Brain pericyte (primary cell): Measurements from ENCODE around the gene RPS14.
"Not testable (repeated sequence)": the region's sequence is repeated elsewhere in the genome, so short reads cannot be mapped to it uniquely, and the experiment has no call there.

Experiments
- DNase-seq: peaks from one replicate; pipeline ENCODE4 v3.0.0-alpha.2; 2012; ENCODE audit warnings: low read depth, low spot score

RPS14 gene

DNA sequence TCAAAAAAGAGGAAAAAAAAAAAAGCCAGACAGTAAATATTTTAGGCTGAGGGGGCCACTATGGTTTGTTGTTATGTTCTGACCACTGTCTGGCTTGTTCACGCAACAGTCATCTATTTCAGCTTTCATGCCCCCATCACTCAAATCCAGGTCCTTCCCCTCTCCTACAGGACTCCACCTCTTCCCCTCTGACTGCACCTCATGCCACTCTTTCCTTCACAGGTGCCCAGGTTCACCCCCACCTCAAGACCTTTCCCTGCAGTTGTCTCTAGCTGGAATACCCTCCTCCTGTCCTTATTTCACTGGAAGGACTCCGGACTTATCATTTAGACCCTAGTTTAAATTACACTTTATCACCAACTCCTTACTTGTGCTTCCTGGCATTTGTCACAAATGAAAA lies 3.5 kb downstream of the RPS14 start:
- no peak for DNase-seq

DNA sequence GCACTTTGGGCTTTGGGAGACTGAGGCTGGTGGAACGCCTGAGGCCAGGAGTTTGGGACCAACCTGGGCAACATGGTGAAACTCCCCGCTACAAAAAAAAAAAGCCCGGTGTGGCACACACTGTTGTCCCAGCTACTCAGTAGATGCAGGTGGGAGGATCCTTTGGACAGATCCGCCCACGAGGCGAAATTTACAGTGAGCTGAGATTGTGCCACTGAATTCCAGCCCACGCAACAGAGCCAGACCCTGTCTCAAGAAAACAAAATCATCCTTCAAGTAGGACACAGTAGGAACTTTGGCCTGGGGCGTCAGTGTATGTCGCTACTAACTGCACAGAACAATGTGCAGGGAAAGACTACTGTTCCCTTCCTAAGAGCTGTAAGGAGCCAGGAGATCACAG lies 4.8 kb downstream of the RPS14 start:
- no peak for DNase-seq

DNA sequence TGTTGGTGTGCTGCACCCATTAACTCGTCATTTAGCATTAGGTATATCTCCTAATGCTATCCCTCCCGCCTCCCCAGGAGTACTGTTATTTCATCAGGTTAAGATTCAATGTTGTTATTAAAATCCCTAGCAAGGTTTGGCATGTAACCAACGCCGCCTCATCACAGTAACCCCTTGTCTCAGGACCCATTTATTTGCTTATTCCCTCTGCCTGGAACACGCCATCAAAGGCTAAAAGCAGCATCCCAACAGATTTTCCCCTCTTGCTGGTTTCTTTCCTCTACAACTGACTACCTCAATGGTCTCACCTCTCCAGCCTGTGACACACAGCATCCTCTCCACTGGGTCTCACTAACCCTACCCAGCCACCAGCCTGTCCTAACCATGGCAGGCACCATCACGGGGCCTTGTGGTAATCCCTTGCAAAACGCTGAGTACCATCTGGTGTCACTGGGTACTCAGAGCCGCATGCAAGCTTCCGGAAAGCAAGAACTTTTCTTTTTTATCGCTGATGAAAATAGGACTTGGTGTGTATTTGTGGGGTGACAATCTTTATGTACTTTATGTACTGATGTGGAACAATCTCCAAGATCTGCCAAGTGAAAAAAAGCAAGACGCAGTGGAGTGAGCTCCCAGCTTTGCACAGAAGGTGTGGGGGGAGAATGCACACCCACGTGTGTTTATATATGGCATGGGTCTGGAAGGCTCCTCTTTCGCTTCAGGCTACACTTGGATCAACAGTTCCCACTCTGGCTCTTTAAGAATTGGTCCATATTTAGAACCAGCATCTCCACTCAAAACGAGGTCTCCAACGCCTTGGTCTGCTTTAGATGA lies 6.1 kb downstream of the RPS14 start:
- no peak for DNase-seq

DNA sequence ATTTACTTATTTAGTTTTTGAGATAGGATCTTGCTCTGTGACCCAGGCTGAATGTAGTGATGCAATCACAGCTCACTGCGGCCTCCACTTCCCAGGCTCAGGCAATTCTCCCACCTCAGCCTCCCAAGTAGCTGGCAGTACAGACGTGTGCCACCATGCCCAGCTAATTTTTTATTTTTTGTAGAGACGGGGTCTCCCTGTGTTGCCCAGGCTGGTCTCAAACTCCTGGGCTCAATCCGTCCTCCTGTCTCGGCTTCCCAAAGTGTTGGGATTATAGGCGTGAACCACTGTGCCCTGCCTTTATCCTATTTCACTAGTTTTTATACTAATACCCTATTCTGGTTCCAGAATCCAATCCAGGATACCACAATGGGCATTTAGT lies 6.8 kb downstream of the RPS14 start:
- DNase-seq: no peak

DNA sequence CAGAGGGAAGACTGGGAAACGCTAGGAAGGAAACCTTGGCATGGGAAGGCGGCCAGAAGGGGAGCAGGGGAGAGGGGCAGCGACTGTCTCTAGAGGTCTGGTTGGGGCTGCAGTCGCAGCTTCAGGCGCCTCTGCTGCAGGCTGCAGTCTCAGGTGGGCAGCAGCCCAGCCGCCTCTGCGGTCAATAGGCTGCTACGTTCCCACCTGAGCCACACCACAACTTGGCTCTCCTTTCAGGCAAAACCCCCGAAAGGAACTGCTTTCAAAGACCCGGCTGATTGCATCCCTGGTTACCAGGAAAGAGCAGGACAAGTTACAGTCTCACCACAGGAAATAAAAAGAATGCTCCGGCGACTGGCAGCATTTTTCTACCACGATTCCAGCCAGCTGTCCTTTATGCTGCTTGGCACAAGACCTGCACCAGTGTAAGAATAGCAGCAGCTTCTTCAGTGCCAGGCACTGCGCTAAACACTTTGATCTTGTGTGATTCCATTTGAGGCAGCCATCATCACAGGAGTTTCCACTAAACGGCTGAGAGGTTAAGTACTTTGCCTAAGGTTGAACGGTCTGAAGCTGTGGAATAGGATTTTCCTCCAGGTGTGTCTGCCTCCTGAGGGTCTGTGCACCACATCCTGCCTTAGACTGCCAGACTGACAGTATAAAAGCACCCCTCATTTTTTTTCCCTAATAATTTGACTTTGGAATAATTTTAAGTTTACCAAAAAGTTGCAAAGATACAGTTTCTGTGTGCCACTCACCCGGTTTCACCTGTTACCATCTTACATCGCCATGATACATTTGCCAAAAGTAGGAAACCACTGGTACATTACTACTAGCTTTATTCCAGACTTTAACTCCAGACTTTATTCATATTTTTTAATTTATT lies 7.5 kb downstream of the RPS14 start:
- no peak for DNase-seq

DNA sequence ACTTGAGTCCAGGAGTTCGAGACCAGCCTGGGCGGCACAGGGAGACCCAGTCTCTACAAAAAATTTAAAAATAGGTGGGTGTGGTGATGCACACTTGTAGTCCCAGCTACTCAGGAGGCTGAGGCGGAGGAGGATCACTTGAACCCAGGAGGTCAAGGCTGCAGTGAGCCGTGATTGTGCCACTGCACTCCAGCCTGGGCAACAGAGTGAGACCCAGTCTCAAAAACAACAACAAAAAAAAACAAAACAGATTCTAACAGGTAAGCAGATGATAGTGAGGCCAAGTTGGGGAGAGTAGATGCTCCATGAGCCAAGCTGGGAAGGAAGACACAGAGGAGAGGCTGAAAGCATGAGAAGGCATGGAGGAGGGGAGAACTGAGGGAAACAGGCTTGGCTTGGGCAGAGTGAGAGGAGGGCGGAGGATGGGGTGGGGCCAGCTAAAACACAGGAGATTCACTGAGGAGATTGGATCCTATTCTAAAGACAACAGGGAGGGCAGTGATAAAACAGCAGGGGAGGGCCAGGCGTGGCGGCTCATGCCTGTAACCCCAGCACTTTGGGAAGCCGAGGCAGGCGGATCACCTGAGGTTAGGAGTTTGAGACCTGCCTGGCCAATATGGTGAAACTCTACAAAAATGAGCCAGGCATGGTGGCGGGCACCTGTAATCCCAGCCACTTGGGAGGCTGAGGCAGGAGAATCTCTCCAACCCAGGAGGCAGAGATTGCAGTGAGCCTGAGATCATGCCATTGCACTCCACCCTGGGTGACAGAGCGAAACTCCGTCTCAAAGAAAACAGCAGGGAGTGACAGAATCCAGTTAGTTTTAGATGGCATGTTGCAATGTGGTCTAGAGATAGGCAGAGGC lies 8.4 kb downstream of the RPS14 start:
- DNase-seq: no peak

DNA sequence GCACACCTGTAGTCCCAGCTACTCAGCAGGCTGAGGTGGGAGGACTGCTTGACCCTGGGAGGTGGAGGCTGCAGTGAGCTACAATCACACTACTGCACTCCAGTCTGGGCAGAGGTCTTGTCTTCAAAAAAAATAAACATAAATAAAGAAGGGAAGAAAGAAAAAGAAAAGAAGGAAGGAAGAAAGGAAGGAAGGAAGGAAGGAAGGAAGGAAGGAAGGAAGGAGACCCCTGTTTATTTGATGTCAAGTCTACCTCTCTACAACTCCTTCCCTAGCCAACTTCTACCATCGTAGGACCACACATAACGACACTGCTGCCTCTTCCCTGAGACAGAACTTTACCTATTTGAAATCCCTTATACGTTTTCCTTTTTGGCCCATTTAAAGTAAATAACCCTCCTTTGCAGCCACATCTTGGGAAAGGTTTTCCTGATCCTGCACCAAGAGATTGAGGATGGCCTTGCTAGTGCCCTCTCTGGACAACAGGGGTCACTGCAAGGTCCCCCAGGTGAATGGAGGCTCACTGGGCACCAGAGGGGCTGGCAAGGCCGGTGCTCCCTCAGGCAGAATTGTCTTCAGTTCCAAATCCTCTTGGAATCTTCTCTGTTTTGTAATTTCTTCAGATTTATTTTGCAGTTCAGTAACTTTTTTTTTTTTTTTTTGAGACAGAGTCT lies 10.5 kb downstream of the RPS14 start:
- no peak for DNase-seq

DNA sequence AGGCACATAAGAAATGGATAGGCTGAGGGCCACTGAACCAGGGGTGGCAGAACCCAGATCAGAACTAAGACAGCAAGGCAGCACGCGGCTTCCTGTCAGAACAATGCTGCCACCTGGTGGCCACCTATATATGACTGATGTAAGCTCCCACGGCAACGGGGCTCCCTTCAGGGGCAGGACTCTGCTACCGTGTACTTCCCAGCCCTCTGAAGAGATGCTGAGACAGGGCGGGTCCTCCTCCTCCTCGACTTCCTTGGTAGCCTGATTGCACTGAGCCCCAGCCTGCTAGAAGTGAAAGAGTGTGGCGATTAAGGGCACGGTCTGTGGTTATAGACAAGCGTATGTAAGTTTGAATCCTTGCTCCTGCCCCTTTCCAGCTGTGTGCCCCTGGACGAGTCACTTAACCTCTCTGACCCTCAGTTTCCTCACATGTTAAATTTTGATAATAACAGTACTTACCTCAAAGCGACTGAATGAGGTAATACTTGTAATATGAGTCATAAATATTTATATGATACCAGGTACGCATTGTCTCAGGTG lies 13.3 kb downstream of the RPS14 start:
- peak; percentile 56 for DNase-seq

DNA sequence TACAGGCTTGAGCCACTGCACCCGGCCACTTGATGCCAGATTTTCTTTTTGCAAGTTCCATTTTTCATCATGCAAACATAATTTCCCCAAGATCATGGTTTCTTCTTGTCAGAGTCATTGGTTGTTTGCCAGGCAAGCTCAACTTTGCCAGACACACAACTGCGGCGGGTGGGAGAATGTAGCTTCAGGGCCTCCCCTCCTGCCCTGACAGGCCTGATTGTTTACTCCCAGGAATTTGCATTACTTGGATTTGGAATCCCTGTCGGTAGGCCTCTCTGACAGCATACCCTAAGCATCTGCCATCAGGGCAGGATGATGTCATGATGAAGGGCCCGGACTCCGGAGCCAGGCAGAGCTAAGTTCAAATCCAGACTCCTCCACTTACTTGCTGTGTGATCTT lies 15.1 kb downstream of the RPS14 start:
- DNase-seq: no peak

DNA sequence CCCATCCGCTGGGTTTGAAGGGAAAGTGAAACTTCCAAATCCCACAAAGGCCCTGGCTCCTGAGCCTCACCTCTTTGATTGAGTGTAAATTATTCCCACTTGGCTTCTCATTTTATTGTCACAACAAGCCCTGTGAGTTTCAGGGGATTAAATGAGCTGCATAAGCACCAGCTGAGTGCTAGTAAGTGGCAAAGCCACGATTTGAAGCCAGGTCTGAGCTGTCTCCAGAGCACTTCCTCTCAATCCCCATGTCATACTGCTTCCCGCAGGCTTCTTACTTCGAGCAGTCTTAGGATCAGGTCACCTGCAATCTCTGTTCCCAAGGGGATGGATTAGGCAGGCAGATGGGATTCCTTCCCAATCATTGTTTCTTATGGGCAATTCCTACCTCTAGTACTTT lies 18.0 kb downstream of the RPS14 start:
- DNase-seq: no peak

DNA sequence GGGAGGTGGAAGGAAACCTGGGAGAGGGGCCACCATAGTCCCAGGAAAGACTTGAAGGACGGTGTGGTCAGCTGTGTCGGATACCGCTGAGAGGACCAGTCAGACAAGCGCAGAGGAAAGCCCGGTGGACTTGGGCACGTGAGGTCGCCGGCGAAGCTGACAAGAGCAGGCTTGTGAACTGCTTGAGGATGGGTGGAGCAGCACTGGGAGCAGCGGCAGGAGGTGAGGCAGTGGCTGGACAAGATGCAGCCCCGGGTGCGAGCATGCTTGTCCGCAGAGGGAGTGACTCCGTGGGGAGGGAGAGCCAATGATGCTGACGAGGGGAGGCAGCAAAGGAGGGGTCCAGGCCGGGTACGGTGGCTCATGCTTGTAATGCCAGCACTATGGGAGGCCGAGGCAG lies 18.5 kb downstream of the RPS14 start:
- no peak for DNase-seq

DNA sequence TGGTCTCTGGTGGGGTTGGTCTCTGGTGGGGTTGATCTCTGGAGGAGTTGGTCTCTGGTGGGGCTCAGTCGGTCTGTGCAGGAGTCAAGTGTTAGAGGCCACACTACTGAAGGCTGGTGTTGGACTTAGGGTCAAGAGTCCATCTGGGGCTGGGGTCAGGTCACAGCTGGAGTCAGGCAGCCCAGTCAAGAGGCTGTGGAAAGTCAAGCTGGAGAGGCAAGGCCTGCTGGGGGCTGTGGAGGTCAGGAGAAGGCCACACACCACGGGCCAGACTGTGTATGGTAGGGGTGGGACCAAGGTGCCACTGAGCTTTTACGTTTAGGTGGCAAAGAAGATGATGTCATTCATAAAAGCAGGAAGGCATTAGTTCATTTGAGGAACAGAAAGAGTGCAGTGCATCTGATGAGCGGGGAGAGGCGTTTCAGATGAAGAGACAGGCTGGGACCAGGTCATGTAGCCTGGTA lies 20.1 kb downstream of the RPS14 start:
- DNase-seq: no peak

DNA sequence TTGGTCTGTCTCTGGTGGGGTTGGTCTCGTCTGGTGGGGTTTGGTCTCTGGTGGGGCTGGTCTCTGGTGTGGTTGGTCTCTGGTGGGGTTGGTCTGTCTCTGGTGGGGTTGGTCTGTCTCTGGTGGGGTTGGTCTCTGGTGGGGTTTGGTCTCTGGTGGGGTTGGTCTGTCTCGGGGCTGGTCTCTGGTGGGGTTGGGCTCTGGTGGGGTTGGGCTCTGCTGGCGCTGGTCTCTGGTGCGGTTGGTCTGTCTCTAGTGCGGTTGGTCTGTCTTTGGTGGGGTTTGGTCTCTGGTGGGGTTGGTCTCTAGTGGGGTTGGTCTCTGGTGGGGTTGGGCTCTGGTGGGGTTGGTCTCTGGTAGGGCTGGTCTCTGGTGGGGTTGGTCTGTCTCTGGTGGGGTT lies 20.6 kb downstream of the RPS14 start:
- no peak for DNase-seq

DNA sequence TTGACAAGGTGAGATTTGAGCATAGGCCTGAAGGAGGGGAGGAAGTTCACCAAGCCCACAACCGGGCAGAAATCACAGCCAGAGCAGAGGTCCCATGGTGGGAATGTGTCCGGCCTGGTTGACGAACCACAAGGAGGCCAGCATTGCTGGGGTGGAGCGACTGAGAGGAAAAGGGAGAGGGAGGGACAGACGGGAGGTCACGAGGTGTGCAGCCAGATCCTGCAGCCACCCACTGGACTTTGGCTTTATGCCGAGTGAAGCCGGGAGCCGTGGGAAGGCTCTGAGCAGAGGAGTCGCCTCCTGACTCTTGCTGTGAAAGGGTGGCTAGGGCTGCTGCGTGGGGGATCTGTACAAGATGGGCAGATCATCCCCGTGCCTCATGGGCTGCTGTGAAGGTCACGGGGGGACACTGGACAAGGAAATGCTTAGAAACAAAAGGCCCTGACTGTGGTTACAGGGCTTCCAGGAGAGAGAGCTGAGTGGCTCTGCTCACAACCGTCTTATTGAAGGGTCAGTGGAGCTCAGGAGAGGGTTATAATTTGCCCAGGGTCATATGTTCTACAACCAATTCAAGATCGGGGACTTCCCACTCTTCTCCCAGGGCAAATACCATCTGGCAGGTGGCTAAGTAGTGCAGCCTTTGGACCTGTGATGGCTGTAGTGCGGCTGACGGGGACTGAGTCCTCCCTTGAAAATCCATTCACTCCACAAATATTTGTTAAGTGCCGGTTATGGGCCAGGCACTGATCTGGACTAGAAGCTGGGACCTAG lies 21.2 kb downstream of the RPS14 start:
- peak; percentile 43 for DNase-seq

DNA sequence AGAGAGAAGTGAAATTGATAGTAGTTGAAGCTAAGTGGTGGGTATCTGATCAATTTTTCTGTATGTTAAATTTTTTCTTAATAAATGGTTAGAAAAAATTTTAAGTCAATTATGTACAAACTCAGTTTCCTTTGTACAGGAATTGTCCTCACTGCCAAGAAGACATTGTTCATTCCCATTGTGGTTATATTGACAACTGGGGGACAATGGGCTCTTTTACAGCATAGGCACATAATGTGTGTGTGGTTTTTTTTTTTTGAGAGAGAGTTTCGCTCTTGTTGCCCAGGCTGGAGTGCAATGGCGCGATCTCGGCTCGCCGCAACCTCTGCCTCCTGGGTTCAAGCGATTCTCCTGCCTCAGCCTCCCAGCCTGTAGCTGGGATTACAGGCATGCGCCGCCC lies 23.4 kb downstream of the RPS14 start:
- not testable (repeated sequence) for DNase-seq

DNA sequence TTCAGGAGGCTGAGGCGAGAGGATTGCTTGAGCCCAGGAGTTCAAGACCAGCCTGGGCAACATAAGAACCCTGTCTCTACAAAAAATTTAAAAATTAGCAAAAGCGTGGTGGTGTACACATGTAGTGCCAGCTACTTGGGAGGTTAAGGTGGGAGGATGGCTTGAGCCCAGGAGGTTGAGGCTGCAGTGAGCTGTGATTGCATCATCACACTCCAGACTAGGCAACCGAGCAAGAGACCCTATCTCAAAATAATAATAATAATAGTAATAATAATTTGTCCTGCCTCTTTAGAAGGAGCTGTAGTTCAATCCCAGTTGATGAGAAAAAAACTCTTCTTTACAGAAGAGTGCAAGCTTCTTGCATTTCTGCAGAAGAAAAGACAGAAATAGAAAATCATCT lies 26.8 kb downstream of the RPS14 start:
- DNase-seq: no peak

DNA sequence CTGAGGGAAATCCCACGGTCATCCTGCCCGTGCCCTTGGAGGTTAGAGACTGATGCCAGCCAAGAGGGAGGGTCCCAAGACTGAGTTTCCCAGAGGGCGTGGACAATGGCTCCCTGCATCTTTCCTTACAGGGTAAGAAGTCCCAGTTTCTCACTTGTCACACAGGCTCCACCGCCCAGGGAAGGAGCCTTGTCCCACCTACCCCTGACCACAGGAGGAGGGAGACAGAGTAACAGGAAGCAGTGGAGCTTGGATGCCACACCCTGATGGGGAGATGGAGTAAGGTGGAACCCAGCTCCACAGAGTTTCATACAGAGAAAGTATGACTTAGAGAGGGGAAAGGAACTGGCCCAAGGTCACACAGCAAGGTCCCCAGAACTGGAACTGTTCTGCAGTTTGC lies 27.5 kb downstream of the RPS14 start:
- DNase-seq: no peak

DNA sequence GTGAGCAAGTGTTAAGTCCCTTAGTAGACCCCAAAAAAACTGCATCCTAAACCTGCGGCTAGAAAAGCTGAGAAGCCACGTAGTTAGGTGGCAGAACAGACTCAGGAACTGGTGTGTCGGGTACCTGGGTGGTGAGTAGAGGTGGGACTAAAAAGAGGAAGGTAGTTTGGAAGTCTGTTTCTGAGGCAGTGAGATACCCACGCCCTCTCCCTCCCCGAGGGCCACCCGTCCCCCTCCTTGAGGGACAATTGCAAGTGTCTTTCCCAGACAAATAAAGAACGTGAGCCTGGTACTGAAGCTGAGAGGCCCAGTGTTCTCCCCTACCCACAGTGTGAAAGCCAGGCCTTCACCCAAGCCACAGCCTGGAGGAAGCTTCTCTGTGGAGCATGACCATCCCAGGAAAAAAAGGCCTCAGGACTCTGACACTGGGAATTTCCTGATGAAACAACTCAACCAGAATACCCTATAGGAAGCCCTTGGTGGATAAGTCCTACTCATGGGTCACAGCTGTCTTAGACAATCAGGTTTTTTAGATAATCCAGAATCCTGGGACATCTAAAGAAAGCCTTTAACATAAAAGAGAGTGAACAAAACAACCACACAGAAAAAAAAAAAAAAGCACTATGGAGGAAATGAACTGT lies 29.8 kb downstream of the RPS14 start:
- DNase-seq: no peak

DNA sequence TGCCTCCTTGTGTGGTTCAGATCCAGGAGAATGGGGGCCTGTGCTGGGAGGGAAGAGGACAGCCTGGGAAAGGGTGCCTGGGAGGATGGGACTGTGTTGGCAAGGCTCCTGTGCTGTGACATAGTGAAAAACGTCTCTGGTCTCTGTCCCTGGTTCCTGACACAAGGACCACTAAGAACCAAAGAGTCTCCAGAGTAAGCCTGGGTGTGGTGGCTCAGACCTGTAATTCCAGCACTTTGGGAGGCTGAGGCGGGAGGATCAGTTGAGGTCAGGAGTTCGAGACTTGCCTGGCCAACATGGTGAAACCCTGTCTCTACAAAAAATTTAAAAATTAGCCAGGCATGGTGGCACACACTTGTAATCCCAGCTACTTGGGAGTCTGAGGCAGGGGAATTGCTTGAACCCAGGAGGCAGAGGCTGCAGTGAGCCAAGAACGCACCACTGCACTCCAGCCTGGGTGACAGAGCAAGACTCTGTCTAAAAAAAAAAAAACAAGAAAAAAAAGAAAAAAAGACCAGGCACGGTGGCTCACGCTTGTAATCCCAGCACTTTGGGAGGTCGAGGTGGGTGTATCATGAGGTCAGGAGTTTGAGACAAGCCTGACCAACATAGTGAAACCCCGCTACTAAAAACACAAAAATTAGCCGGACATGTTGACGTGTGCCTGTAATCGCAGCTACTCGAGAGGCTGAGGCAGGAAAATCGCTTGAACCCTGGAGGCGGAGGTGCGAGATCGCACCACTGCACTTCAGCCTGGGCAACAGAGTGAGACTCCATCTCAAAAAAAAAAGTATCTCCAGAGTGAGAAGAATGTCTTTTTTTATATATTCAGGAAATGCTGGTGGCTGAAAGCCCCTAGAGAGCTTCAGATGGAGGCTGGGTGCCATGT lies 35.4 kb downstream of the RPS14 start:
- not testable (repeated sequence) for DNase-seq
